Testis (tissue), 3 donors: ENCODE results near the gene FIP1L1. TPM values are rescaled to one million over a fixed set of nuclear protein-coding genes. Genes with fewer than 3 reads are reported as not detected.

Experiments used
- DNase-seq: peaks from one replicate; pipeline ENCODE4 v3.0.0-alpha.2; 2019
- H3K27ac ChIP-seq, 2 donors: fragments of 200-600 bp; sonication (generic); one replicate each; pipeline ENCODE4 v1.5.1; 2019
- H3K27me3 ChIP-seq: fragments of 200-600 bp; sonication (generic); one replicate; pipeline ENCODE4 v1.5.1; 2019
- H3K36me3 ChIP-seq: fragments of 200-600 bp; sonication (generic); one replicate; pipeline ENCODE4 v1.5.1; 2017; ENCODE audit warnings: low read depth; ENCODE audit errors: missing control alignments
- H3K4me1 ChIP-seq: fragments of 200-600 bp; sonication (generic); one replicate; pipeline ENCODE4 v1.5.1; 2019
- H3K4me3 ChIP-seq, 2 donors: fragments of 200-600 bp; sonication (generic); one replicate each; pipeline ENCODE4 v1.5.1; 2017 to 2019
- H3K9me3 ChIP-seq: fragments of 200-600 bp; sonication (generic); one replicate; pipeline ENCODE4 v1.5.1; 2017
- CTCF ChIP-seq, 3 experiments: fragments of 450-650 bp in 2 of 3; fragments of 200-600 bp in 1 of 3; sonication (generic) in 1 of 3; IDR thresholded peaks; one replicate each; pipeline ENCODE4 v1.5.1; 2016 to 2019; ENCODE audit warnings: antibody characterized with exemption in 3 of 3, mild to moderate bottlenecking in 2 of 3, moderate library complexity in 1 of 3
- POLR2A ChIP-seq: fragments of 450-650 bp; IDR thresholded peaks from one replicate; pipeline ENCODE4 v1.6.1; 2017; ENCODE audit warnings: antibody characterized with exemption, mild to moderate bottlenecking, moderate library complexity
- WGBS, 2 donors: methylation state at CpG; one replicate each; pipeline ENCODE4 v1.1.5; 2018; 5-methylcytosine and 5-hydroxymethylcytosine counted together
- intact Hi-C: fragments of 100-400 bp; cut with DNase I; formaldehyde crosslinking; loops from one replicate; pipeline ENCODE4 v1.15.1; 2023; ENCODE audit warnings: low total_unique reads
- polyA plus RNA-seq: library from polyadenylated mRNA; stranded (reverse); fragments of 350-450 nt; fragmentation: Illumina TruSeq; extraction: RNeasy Lipid Tissue Mini Kit (QIAGEN cat#74804); gene quantifications from one replicate; pipeline ENCODE4 v1.2.3, GENCODE V29; 2014; ENCODE audit warnings: low read depth, low replicate concordance; ENCODE audit not compliant: insufficient read depth
- total RNA-seq, 2 donors: library from RNA; depleted of rRNA; stranded (reverse); fragments of >200 nt; gene quantifications; one replicate each; pipeline ENCODE4 v1.2.3, GENCODE V29; 2016

Gene FIP1L1
- total and polyA plus RNA-seq, 3 donors from 2014 or later: 87.9 to 110 (median 91.3) TPM

- H3K36me3 ChIP-seq: no peaks in the 10 kb centered on the region
- H3K9me3 ChIP-seq: no peaks in the 10 kb centered on the region
- no peak for DNase-seq
- no peaks in the 10 kb centered on the region for H3K27me3 ChIP-seq
- 87 to 97% methylated on average over 8 of the region's 8 CpGs for WGBS, 2 donors
- H3K27ac ChIP-seq: no peak overlapping the region
- no peak overlapping the region for H3K4me3 ChIP-seq
- intact Hi-C loops: no loop called here
- TF ChIP-seq CTCF (IDR thresholded peaks at IDR 0.05) (no peak), POLR2A (no peak)
- H3K4me1 ChIP-seq: peaks cover 13% of the 10 kb centered on the region
Measured at GRCh38 chr4:53481586-53481985, 104.1 kb downstream of the FIP1L1 start.

- 89 to 96% methylated on average over 1 of the region's 1 CpG for WGBS, 2 donors
- H3K4me1 ChIP-seq: peaks cover 13% of the 10 kb centered on the region
- H3K4me3 ChIP-seq: no peak overlapping the region
- no peak for TF ChIP-seq CTCF (IDR thresholded peaks at IDR 0.05)
- TF ChIP-seq POLR2A: no peak
- H3K27me3 ChIP-seq: no peaks in the 10 kb centered on the region
- no peak for DNase-seq
- intact Hi-C loops: no loop called here
- no peaks in the 10 kb centered on the region for H3K36me3 ChIP-seq
- no peak overlapping the region for H3K27ac ChIP-seq
- H3K9me3 ChIP-seq: no peaks in the 10 kb centered on the region
Measured at GRCh38 chr4:53483250-53483649, 105.8 kb downstream of the FIP1L1 start.

GRCh38 chr4:53484911-53485657 is 107.6 kb downstream of the FIP1L1 start:
- peak overlapping the region in 1 of 2 donors; percentile 50 for H3K27ac ChIP-seq
- WGBS, 2 donors: 45 to 52% methylated on average over 5 of the region's 5 CpGs
- DNase-seq: no peak
- intact Hi-C loops: no loop called here
- no peak for TF ChIP-seq CTCF (IDR thresholded peaks at IDR 0.05)
- TF ChIP-seq POLR2A: no peak
- no peaks in the 10 kb centered on the region for H3K36me3 ChIP-seq
- H3K9me3 ChIP-seq: no peaks in the 10 kb centered on the region
- H3K4me3 ChIP-seq: no peak overlapping the region
- peaks cover 13% of the 10 kb centered on the region for H3K4me1 ChIP-seq
- no peaks in the 10 kb centered on the region for H3K27me3 ChIP-seq

GRCh38 chr4:53485658-53486040 is 108.2 kb downstream of the FIP1L1 start:
- Histone ChIP-seq H3K27ac (no peak overlapping the region), H3K4me1 (peaks cover 13% of the 10 kb centered on the region)

More at GRCh38 chr4:53485658-53486040, 108.2 kb downstream of the FIP1L1 start:
- DNase-seq: no peak
- Histone ChIP-seq H3K27me3 (no peaks in the 10 kb centered on the region), H3K4me3 (no peak overlapping the region), H3K9me3 (no peaks in the 10 kb centered on the region), H3K36me3 (no peaks in the 10 kb centered on the region)
- 57 to 59% methylated on average over 1 of the region's 1 CpG for WGBS, 2 donors
- intact Hi-C loops: no loop called here
- TF ChIP-seq CTCF (IDR thresholded peaks at IDR 0.05) (no peak), POLR2A (no peak)
